ENCODE results near the gene NPAS4. TPM values are rescaled to one million over a fixed set of nuclear protein-coding genes. Genes with fewer than 3 reads are reported as not detected.
"Not testable (repeated sequence)": the region's sequence is repeated elsewhere in the genome, so short reads cannot be mapped to it uniquely, and the experiment has no call there.

Gene NPAS4
- total and polyA plus RNA-seq, 2 donors: 0.05 TPM; not detected in 1

GRCh38 chr11:66440940-66441282 is 20.1 kb downstream of the NPAS4 start:
- DNase-seq (ENCODE audit: low read depth in 6 of 9, low spot score in 9 of 9); H3K4me3 ChIP-seq (ENCODE audit: low read length in 2 of 2); H3K27ac ChIP-seq (ENCODE audit: low read depth in 1 of 2, low read length in 1 of 2); H3K4me1 ChIP-seq (ENCODE audit: control insufficient read depth in 2 of 2, insufficient read depth in 2 of 2, low read length in 2 of 2); H3K27me3 ChIP-seq (ENCODE audit: control insufficient read depth in 2 of 2, insufficient read depth in 1 of 2, low read length in 1 of 2); H3K36me3 ChIP-seq (ENCODE audit: control insufficient read depth in 2 of 2, insufficient read depth in 2 of 2, low read length in 1 of 2): not testable (repeated sequence)
- peaks cover 0 to 12% of the 10 kb centered on the region in 2 donors for H3K9me3 ChIP-seq (ENCODE audit: control insufficient read depth in 2 of 2, insufficient read depth in 1 of 2, low read length in 1 of 2)
- 95% methylated on average over 27 of the region's 27 CpGs for WGBS

GRCh38 chr11:66443602-66444001 is 22.8 kb downstream of the NPAS4 start:
- peaks cover 0 to 12% of the 10 kb centered on the region in 2 donors for H3K9me3 ChIP-seq (ENCODE audit: control insufficient read depth in 2 of 2, insufficient read depth in 1 of 2, low read length in 1 of 2)
- no peaks in the 10 kb centered on the region for H3K36me3 ChIP-seq (ENCODE audit: control insufficient read depth in 2 of 2, insufficient read depth in 2 of 2, low read length in 1 of 2)
- no peak for DNase-seq (ENCODE audit: low read depth in 6 of 9, low spot score in 9 of 9)
- H3K27ac ChIP-seq (ENCODE audit: low read depth in 1 of 2, low read length in 1 of 2): no peak overlapping the region
- 93% methylated on average over 4 of the region's 4 CpGs for WGBS
- no peaks in the 10 kb centered on the region for H3K4me1 ChIP-seq (ENCODE audit: control insufficient read depth in 2 of 2, insufficient read depth in 2 of 2, low read length in 2 of 2)
- H3K27me3 ChIP-seq (ENCODE audit: control insufficient read depth in 2 of 2, insufficient read depth in 1 of 2, low read length in 1 of 2): no peaks in the 10 kb centered on the region
- H3K4me3 ChIP-seq (ENCODE audit: low read length in 2 of 2): no peak overlapping the region

GRCh38 chr11:66447012-66447411 is 26.2 kb downstream of the NPAS4 start:
- Histone ChIP-seq H3K4me1 (ENCODE audit: control insufficient read depth in 2 of 2, insufficient read depth in 2 of 2, low read length in 2 of 2) (no peaks in the 10 kb centered on the region), H3K9me3 (ENCODE audit: control insufficient read depth in 2 of 2, insufficient read depth in 1 of 2, low read length in 1 of 2) (peaks cover 0 to 12% of the 10 kb centered on the region in 2 donors), H3K4me3 (ENCODE audit: low read length in 2 of 2) (no peak overlapping the region), H3K27ac (ENCODE audit: low read depth in 1 of 2, low read length in 1 of 2) (no peak overlapping the region), H3K27me3 (ENCODE audit: control insufficient read depth in 2 of 2, insufficient read depth in 1 of 2, low read length in 1 of 2) (no peaks in the 10 kb centered on the region), H3K36me3 (ENCODE audit: control insufficient read depth in 2 of 2, insufficient read depth in 2 of 2, low read length in 1 of 2) (no peaks in the 10 kb centered on the region)
- no peak for DNase-seq (ENCODE audit: low read depth in 6 of 9, low spot score in 9 of 9)

DNA sequence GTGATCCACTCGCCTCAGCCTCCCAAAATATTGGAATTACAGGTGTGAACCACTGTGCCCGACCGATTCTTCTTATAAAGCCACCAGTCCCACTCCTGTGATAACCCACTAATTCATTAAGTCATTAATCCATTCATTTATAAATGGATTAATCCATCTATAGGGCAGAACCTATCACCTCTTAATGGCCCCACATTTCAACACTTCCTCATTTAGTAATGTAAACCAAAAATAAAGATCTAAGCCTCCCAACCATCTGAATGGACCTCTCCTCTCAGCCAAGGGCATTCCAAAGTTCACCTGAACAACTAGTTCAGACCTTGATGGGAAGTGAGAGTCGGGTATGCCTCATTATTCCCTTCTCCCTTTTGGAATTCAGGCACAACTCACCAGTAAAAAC is 27.7 kb downstream of the NPAS4 start:
- H3K27ac ChIP-seq (ENCODE audit: low read depth in 1 of 2, low read length in 1 of 2): no peak overlapping the region
- no peaks in the 10 kb centered on the region for H3K36me3 ChIP-seq (ENCODE audit: control insufficient read depth in 2 of 2, insufficient read depth in 2 of 2, low read length in 1 of 2)
- H3K4me1 ChIP-seq (ENCODE audit: control insufficient read depth in 2 of 2, insufficient read depth in 2 of 2, low read length in 2 of 2): no peaks in the 10 kb centered on the region
- no peak for DNase-seq (ENCODE audit: low read depth in 6 of 9, low spot score in 9 of 9)
- no peaks in the 10 kb centered on the region for H3K27me3 ChIP-seq (ENCODE audit: control insufficient read depth in 2 of 2, insufficient read depth in 1 of 2, low read length in 1 of 2)
- H3K9me3 ChIP-seq (ENCODE audit: control insufficient read depth in 2 of 2, insufficient read depth in 1 of 2, low read length in 1 of 2): peaks cover 0 to 4% of the 10 kb centered on the region in 2 donors
- WGBS: 90% methylated on average over 4 of the region's 4 CpGs
- no peak overlapping the region for H3K4me3 ChIP-seq (ENCODE audit: low read length in 2 of 2)

- no peak overlapping the region for H3K4me3 ChIP-seq (ENCODE audit: low read length in 2 of 2)
- peaks cover 0 to 5% of the 10 kb centered on the region in 2 donors for H3K4me1 ChIP-seq (ENCODE audit: control insufficient read depth in 2 of 2, insufficient read depth in 2 of 2, low read length in 2 of 2)
- no peak for DNase-seq (ENCODE audit: low read depth in 6 of 9, low spot score in 9 of 9)
- WGBS: 72% methylated on average over 4 of the region's 4 CpGs
- H3K9me3 ChIP-seq (ENCODE audit: control insufficient read depth in 2 of 2, insufficient read depth in 1 of 2, low read length in 1 of 2): no peaks in the 10 kb centered on the region
- H3K36me3 ChIP-seq (ENCODE audit: control insufficient read depth in 2 of 2, insufficient read depth in 2 of 2, low read length in 1 of 2): no peaks in the 10 kb centered on the region
- H3K27ac ChIP-seq (ENCODE audit: low read depth in 1 of 2, low read length in 1 of 2): no peak overlapping the region
- peaks cover 0 to 2% of the 10 kb centered on the region in 2 donors for H3K27me3 ChIP-seq (ENCODE audit: control insufficient read depth in 2 of 2, insufficient read depth in 1 of 2, low read length in 1 of 2)
Measured at GRCh38 chr11:66450560-66450959, 29.7 kb downstream of the NPAS4 start.

- Histone ChIP-seq H3K4me1 (ENCODE audit: control insufficient read depth in 2 of 2, insufficient read depth in 2 of 2, low read length in 2 of 2) (peaks cover 0 to 5% of the 10 kb centered on the region in 2 donors), H3K4me3 (ENCODE audit: low read length in 2 of 2) (no peak overlapping the region), H3K27ac (ENCODE audit: low read depth in 1 of 2, low read length in 1 of 2) (no peak overlapping the region), H3K27me3 (ENCODE audit: control insufficient read depth in 2 of 2, insufficient read depth in 1 of 2, low read length in 1 of 2) (peaks cover 0 to 2% of the 10 kb centered on the region in 2 donors), H3K9me3 (ENCODE audit: control insufficient read depth in 2 of 2, insufficient read depth in 1 of 2, low read length in 1 of 2) (no peaks in the 10 kb centered on the region), H3K36me3 (ENCODE audit: control insufficient read depth in 2 of 2, insufficient read depth in 2 of 2, low read length in 1 of 2) (no peaks in the 10 kb centered on the region)
- no peak for DNase-seq (ENCODE audit: low read depth in 6 of 9, low spot score in 9 of 9)
- 97% methylated on average over 4 of the region's 4 CpGs for WGBS
Measured at GRCh38 chr11:66451663-66452062, 30.8 kb downstream of the NPAS4 start.

- 37% methylated on average over 6 of the region's 6 CpGs for WGBS
- H3K27ac ChIP-seq (ENCODE audit: low read depth in 1 of 2, low read length in 1 of 2): no peak overlapping the region
- no peaks in the 10 kb centered on the region for H3K9me3 ChIP-seq (ENCODE audit: control insufficient read depth in 2 of 2, insufficient read depth in 1 of 2, low read length in 1 of 2)
- no peak overlapping the region for H3K4me3 ChIP-seq (ENCODE audit: low read length in 2 of 2)
- DNase-seq (ENCODE audit: low read depth in 6 of 9, low spot score in 9 of 9): no peak
- no peaks in the 10 kb centered on the region for H3K36me3 ChIP-seq (ENCODE audit: control insufficient read depth in 2 of 2, insufficient read depth in 2 of 2, low read length in 1 of 2)
- H3K27me3 ChIP-seq (ENCODE audit: control insufficient read depth in 2 of 2, insufficient read depth in 1 of 2, low read length in 1 of 2): peaks cover 0 to 2% of the 10 kb centered on the region in 2 donors
- H3K4me1 ChIP-seq (ENCODE audit: control insufficient read depth in 2 of 2, insufficient read depth in 2 of 2, low read length in 2 of 2): peaks cover 0 to 5% of the 10 kb centered on the region in 2 donors
Measured at GRCh38 chr11:66454247-66454646, 33.4 kb downstream of the NPAS4 start.

- H3K4me3 ChIP-seq (ENCODE audit: low read length in 2 of 2): no peak overlapping the region
- H3K36me3 ChIP-seq (ENCODE audit: control insufficient read depth in 2 of 2, insufficient read depth in 2 of 2, low read length in 1 of 2): no peaks in the 10 kb centered on the region
- H3K27ac ChIP-seq (ENCODE audit: low read depth in 1 of 2, low read length in 1 of 2): no peak overlapping the region
- DNase-seq (ENCODE audit: low read depth in 6 of 9, low spot score in 9 of 9): no peak
- peaks cover 0 to 5% of the 10 kb centered on the region in 2 donors for H3K4me1 ChIP-seq (ENCODE audit: control insufficient read depth in 2 of 2, insufficient read depth in 2 of 2, low read length in 2 of 2)
- H3K27me3 ChIP-seq (ENCODE audit: control insufficient read depth in 2 of 2, insufficient read depth in 1 of 2, low read length in 1 of 2): peaks cover 0 to 2% of the 10 kb centered on the region in 2 donors
- no peaks in the 10 kb centered on the region for H3K9me3 ChIP-seq (ENCODE audit: control insufficient read depth in 2 of 2, insufficient read depth in 1 of 2, low read length in 1 of 2)
- WGBS: 59% methylated on average over 3 of the region's 3 CpGs
Measured at GRCh38 chr11:66454828-66455227, 34.0 kb downstream of the NPAS4 start.

GRCh38 chr11:66457826-66458225 is 37.0 kb downstream of the NPAS4 start:
- Histone ChIP-seq H3K4me3 (ENCODE audit: low read length in 2 of 2) (no peak overlapping the region), H3K36me3 (ENCODE audit: control insufficient read depth in 2 of 2, insufficient read depth in 2 of 2, low read length in 1 of 2) (no peaks in the 10 kb centered on the region), H3K4me1 (ENCODE audit: control insufficient read depth in 2 of 2, insufficient read depth in 2 of 2, low read length in 2 of 2) (peaks cover 0 to 5% of the 10 kb centered on the region in 2 donors), H3K27ac (ENCODE audit: low read depth in 1 of 2, low read length in 1 of 2) (no peak overlapping the region), H3K9me3 (ENCODE audit: control insufficient read depth in 2 of 2, insufficient read depth in 1 of 2, low read length in 1 of 2) (peaks cover 0 to under 1% of the 10 kb centered on the region in 2 donors), H3K27me3 (ENCODE audit: control insufficient read depth in 2 of 2, insufficient read depth in 1 of 2, low read length in 1 of 2) (peaks cover 0 to 2% of the 10 kb centered on the region in 2 donors)
- no peak for DNase-seq (ENCODE audit: low read depth in 6 of 9, low spot score in 9 of 9)
- WGBS: 77% methylated on average over 6 of the region's 6 CpGs

Data from thymus (tissue), 11 donors.